ENCODE data around the gene CAMTA1. TPM values are rescaled to one million over a fixed set of nuclear protein-coding genes. Genes with fewer than 3 reads are reported as not detected.

The CAMTA1 gene
- polyA plus RNA-seq, 1 donor (not counting 4 experiments of a cell fraction or from before 2014, with no cell fraction given) = 51.4 TPM

GRCh38 chr1:6922096-6922931 lies 137.1 kb downstream of the CAMTA1 start:
- DNase-seq (ENCODE audit: low read depth, low spot score) (no peak), FAIRE-seq (peak; percentile 39)
- Histone ChIP-seq H3K79me2 (ENCODE audit: control insufficient read depth, insufficient read depth, low read length) (no peaks in the 10 kb centered on the region), H3K9me3 (ENCODE audit: control insufficient read depth, low read depth, low read length) (no peaks in the 10 kb centered on the region), H3K9ac (ENCODE audit: control insufficient read depth, extremely low read depth, insufficient read depth, low read length) (no peak overlapping the region), H2AFZ (ENCODE audit: control insufficient read depth, low read length) (peak overlapping the region; percentile 12), H3K27me3 (ENCODE audit: control insufficient read depth, extremely low read depth, insufficient read depth, low read length) (peaks cover 11% of the 10 kb centered on the region), H3K4me3 (ENCODE audit: control insufficient read depth in 2 of 3, extremely low read depth in 1 of 3, insufficient read depth in 2 of 3, low read depth in 1 of 3, low read length in 3 of 3) (no peak overlapping the region), H3K36me3 (ENCODE audit: control insufficient read depth in 2 of 2, extremely low read depth in 1 of 2, insufficient read depth in 2 of 2, low read length in 2 of 2) (no peaks in the 10 kb centered on the region), H3K4me1 (ENCODE audit: control insufficient read depth, extremely low read depth, insufficient read depth, low read length) (peaks cover 25% of the 10 kb centered on the region), H4K20me1 (ENCODE audit: control insufficient read depth, extremely low read depth, insufficient read depth, low read length) (no peaks in the 10 kb centered on the region), H3K27ac (ENCODE audit: control insufficient read depth, insufficient read depth, low read length) (no peak overlapping the region), H3K4me2 (ENCODE audit: control insufficient read depth, extremely low read depth, insufficient read depth, low read depth, low read length) (peak overlapping the region; percentile 48), H3K9me1 (ENCODE audit: control insufficient read depth, extremely low read depth, insufficient read depth, low read length) (no peaks in the 10 kb centered on the region)
- TF ChIP-seq CTCF (optimal IDR thresholded peaks at IDR 0.05 in 1 of 3, IDR thresholded peaks at IDR 0.05 in 1 of 3, conservative IDR thresholded peaks at IDR 0.05 in 1 of 3; ENCODE audit: extremely low read depth in 1 of 3, insufficient read depth in 2 of 3, low read length in 3 of 3) (no peak), EZH2 (IDR thresholded peaks at IDR 0.05; ENCODE audit: low read length) (no peak)
- dilution Hi-C loops (cut with MboI; ENCODE audit: extremely low pct_ligation_motif_present, low sequenced_read_pairs) = no loop called here

GRCh38 chr1:6923012-6923411 lies 137.8 kb downstream of the CAMTA1 start:
- DNase-seq (ENCODE audit: low read depth, low spot score) (no peak), FAIRE-seq (no peak)
- TF ChIP-seq EZH2 (IDR thresholded peaks at IDR 0.05; ENCODE audit: low read length) (no peak), CTCF (optimal IDR thresholded peaks at IDR 0.05 in 1 of 3, IDR thresholded peaks at IDR 0.05 in 1 of 3, conservative IDR thresholded peaks at IDR 0.05 in 1 of 3; ENCODE audit: extremely low read depth in 1 of 3, insufficient read depth in 2 of 3, low read length in 3 of 3) (no peak)
- no peak overlapping the region for H3K27ac ChIP-seq (ENCODE audit: control insufficient read depth, insufficient read depth, low read length)
- no peaks in the 10 kb centered on the region for H3K36me3 ChIP-seq (ENCODE audit: control insufficient read depth in 2 of 2, extremely low read depth in 1 of 2, insufficient read depth in 2 of 2, low read length in 2 of 2)
- H3K4me3 ChIP-seq (ENCODE audit: control insufficient read depth in 2 of 3, extremely low read depth in 1 of 3, insufficient read depth in 2 of 3, low read depth in 1 of 3, low read length in 3 of 3) = no peak overlapping the region
- H3K4me1 ChIP-seq (ENCODE audit: control insufficient read depth, extremely low read depth, insufficient read depth, low read length) = peaks cover 24% of the 10 kb centered on the region
- H2AFZ ChIP-seq (ENCODE audit: control insufficient read depth, low read length) = peak overlapping the region; percentile 12
- peak overlapping the region; percentile 5 for H3K4me2 ChIP-seq (ENCODE audit: control insufficient read depth, extremely low read depth, insufficient read depth, low read depth, low read length)
- H4K20me1 ChIP-seq (ENCODE audit: control insufficient read depth, extremely low read depth, insufficient read depth, low read length) = no peaks in the 10 kb centered on the region
- H3K9me1 ChIP-seq (ENCODE audit: control insufficient read depth, extremely low read depth, insufficient read depth, low read length) = no peaks in the 10 kb centered on the region
- peaks cover 11% of the 10 kb centered on the region for H3K27me3 ChIP-seq (ENCODE audit: control insufficient read depth, extremely low read depth, insufficient read depth, low read length)
- H3K9ac ChIP-seq (ENCODE audit: control insufficient read depth, extremely low read depth, insufficient read depth, low read length) = no peak overlapping the region
- H3K9me3 ChIP-seq (ENCODE audit: control insufficient read depth, low read depth, low read length) = no peaks in the 10 kb centered on the region
- H3K79me2 ChIP-seq (ENCODE audit: control insufficient read depth, insufficient read depth, low read length) = no peaks in the 10 kb centered on the region
- dilution Hi-C loops (cut with MboI; ENCODE audit: extremely low pct_ligation_motif_present, low sequenced_read_pairs) = no loop called here

All from keratinocyte (primary cell).